Natural killer cell (primary cell): Measurements from ENCODE around the gene NCMAP. TPM values are rescaled to one million over a fixed set of nuclear protein-coding genes. Genes with fewer than 3 reads are reported as not detected.
A peak's percentile ranks its signal among the peaks of the same experiment; 100 is the strongest.
"Not testable (repeated sequence)": the region's sequence is repeated elsewhere in the genome, so short reads cannot be mapped to it uniquely, and the experiment has no call there.

Experiments used
- ATAC-seq, 3 donors: fragments of 150-1000 bp in 2 of 3; fragments of 200-7000 bp in 1 of 3; cut with Tn5 transposase; 1 replicate in 1 of 3; 2 replicates in 2 of 3; pipeline ENCODE4 v1.10.0; 2021; ENCODE audit warnings: mild to moderate bottlenecking in 2 of 3, moderate library complexity in 2 of 3
- DNase-seq, 2 donors: peaks; one replicate each; pipeline versions ENCODE4 v3.0.0 to v3.0.0-alpha.2; 2013 to 2021; ENCODE audit warnings: mixed read lengths in 1 of 2
- H3K27ac ChIP-seq: one replicate; pipeline ENCODE4 v1.5.1; 2013; ENCODE audit warnings: mild to moderate bottlenecking, low read length
- H3K27me3 ChIP-seq: one replicate; pipeline ENCODE4 v1.6.1; 2013; ENCODE audit warnings: low read length; ENCODE audit not compliant: control insufficient read depth, insufficient read depth
- H3K36me3 ChIP-seq: one replicate; pipeline ENCODE4 v1.6.1; 2013; ENCODE audit warnings: low read length; ENCODE audit not compliant: control insufficient read depth, insufficient read depth
- H3K4me1 ChIP-seq: one replicate; pipeline ENCODE4 v1.6.1; 2013; ENCODE audit warnings: low read length; ENCODE audit not compliant: control insufficient read depth, insufficient read depth
- H3K4me3 ChIP-seq: one replicate; pipeline ENCODE4 v1.5.1; 2013; ENCODE audit warnings: low read length
- H3K9me3 ChIP-seq: one replicate; pipeline ENCODE4 v1.6.1; 2013; ENCODE audit warnings: low read length; ENCODE audit not compliant: control insufficient read depth, insufficient read depth
- H3K27ac Mint-ChIP-seq, 2 donors: one replicate each; pipeline ENCODE4 v1.8.0; 2022; ENCODE audit warnings: mild to moderate bottlenecking in 2 of 2, mixed read lengths in 2 of 2, moderate library complexity in 1 of 2
- H3K27me3 Mint-ChIP-seq, 2 donors: one replicate each; pipeline ENCODE4 v1.8.0; 2022; ENCODE audit warnings: low read depth in 2 of 2, mixed read lengths in 2 of 2
- H3K36me3 Mint-ChIP-seq: one replicate; pipeline ENCODE4 v1.8.0; 2022; ENCODE audit warnings: mixed read lengths
- H3K4me1 Mint-ChIP-seq, 2 donors: one replicate each; pipeline ENCODE4 v1.8.0; 2022; ENCODE audit warnings: mixed read lengths in 2 of 2
- H3K4me3 Mint-ChIP-seq: one replicate; pipeline ENCODE4 v1.8.0; 2022; ENCODE audit warnings: mild to moderate bottlenecking, moderate library complexity, mixed read lengths
- H3K9me3 Mint-ChIP-seq, 2 donors: one replicate each; pipeline ENCODE4 v1.8.0; 2022; ENCODE audit warnings: mixed read lengths in 2 of 2
- CTCF ChIP-seq: fragments of 200-600 bp; IDR thresholded peaks from one replicate; pipeline ENCODE4 v1.8.0; 2022; ENCODE audit warnings: antibody characterized with exemption
- WGBS: methylation state at CpG from one replicate; pipeline ENCODE4 v1.1.7; 2013; ENCODE audit warnings: missing lambda C conversion rate; ENCODE audit not compliant: insufficient coverage; 5-methylcytosine and 5-hydroxymethylcytosine counted together
- intact Hi-C: fragments of 100-400 bp; cut with micrococcal nuclease; formaldehyde crosslinking; loops from one replicate; pipeline ENCODE4 v1.14.2; 2022
- total RNA-seq, 4 donors: library from RNA; stranded (reverse); fragments of 120-200 nt in 1 of 4; gene quantifications; one replicate each; pipeline versions ENCODE4 v1.2.3 to v1.2.4, GENCODE V29; 2013 to 2022

NCMAP gene
- total RNA-seq, 3 donors from 2014 or later (not counting 1 experiment from before 2014, with no cell fraction given), result not detected

- Histone ChIP-seq H3K4me3 (no peak overlapping the region), H3K27me3 (no peaks in the 10 kb centered on the region), H3K9me3 (no peaks in the 10 kb centered on the region), H3K36me3 (no peaks in the 10 kb centered on the region), H3K27ac (no peak overlapping the region), H3K4me1 (no peaks in the 10 kb centered on the region)
- ATAC-seq (no peak), DNase-seq (no peak)
- peaks cover 9 to 44% of the 10 kb centered on the region in 2 donors for H3K27me3 Mint-ChIP-seq
- no peak overlapping the region for H3K27ac Mint-ChIP-seq
- WGBS, result 89% methylated on average over 7 of the region's 7 CpGs
- no peaks in the 10 kb centered on the region for H3K9me3 Mint-ChIP-seq
- no peaks in the 10 kb centered on the region for H3K36me3 Mint-ChIP-seq
- no peak overlapping the region for H3K4me3 Mint-ChIP-seq
- intact Hi-C loops, result no loop called here
- TF ChIP-seq CTCF, result no peak
- no peaks in the 10 kb centered on the region for H3K4me1 Mint-ChIP-seq
These were observed 29.8 kb upstream of the NCMAP start for GRCh38 chr1:24526045-24526444.

GRCh38 chr1:24526940-24527542 lies 28.8 kb upstream of the NCMAP start:
- peak in 1 of 2 donors; percentile 74 for DNase-seq
- Histone ChIP-seq H3K4me3 (no peak overlapping the region), H3K9me3 (no peaks in the 10 kb centered on the region), H3K27ac (no peak overlapping the region), H3K27me3 (no peaks in the 10 kb centered on the region), H3K4me1 (no peaks in the 10 kb centered on the region), H3K36me3 (no peaks in the 10 kb centered on the region)
- TF ChIP-seq CTCF, result peak; percentile 54
- Mint-ChIP-seq H3K36me3 (no peaks in the 10 kb centered on the region), H3K27ac (no peak overlapping the region), H3K27me3 (peaks cover 9 to 44% of the 10 kb centered on the region in 2 donors), H3K4me1 (no peaks in the 10 kb centered on the region), H3K4me3 (no peak overlapping the region), H3K9me3 (no peaks in the 10 kb centered on the region)
- ATAC-seq, result peak in 1 of 3 donors; percentile 42
- intact Hi-C loops, result loop anchor here (1.0 kb wide), 1 partner anchor 112 kb away; the partner anchor contains the start of gene NIPAL3
- WGBS, result 80% methylated on average over 7 of the region's 8 CpGs

GRCh38 chr1:24528744-24529143 lies 27.1 kb upstream of the NCMAP start:
- Histone ChIP-seq H3K36me3 (no peaks in the 10 kb centered on the region), H3K4me3 (no peak overlapping the region), H3K4me1 (no peaks in the 10 kb centered on the region), H3K27me3 (no peaks in the 10 kb centered on the region), H3K27ac (no peak overlapping the region), H3K9me3 (no peaks in the 10 kb centered on the region)
- Mint-ChIP-seq H3K4me1 (no peaks in the 10 kb centered on the region), H3K27ac (no peak overlapping the region), H3K27me3 (peaks cover 9 to 38% of the 10 kb centered on the region in 2 donors), H3K9me3 (no peaks in the 10 kb centered on the region), H3K36me3 (no peaks in the 10 kb centered on the region), H3K4me3 (no peak overlapping the region)
- intact Hi-C loops, result no loop called here
- TF ChIP-seq CTCF, result no peak
- no peak for DNase-seq
- no peak for ATAC-seq
- 100% methylated on average over 1 of the region's 2 CpGs for WGBS

GRCh38 chr1:24529292-24529691 lies 26.6 kb upstream of the NCMAP start:
- H3K36me3 ChIP-seq, H3K27ac ChIP-seq, H3K4me1 ChIP-seq, ATAC-seq, H3K27ac Mint-ChIP-seq, DNase-seq, intact Hi-C loops, H3K4me1 Mint-ChIP-seq, H3K36me3 Mint-ChIP-seq, H3K4me3 ChIP-seq, H3K4me3 Mint-ChIP-seq, H3K9me3 Mint-ChIP-seq, H3K27me3 ChIP-seq, H3K9me3 ChIP-seq: not testable (repeated sequence)
- 99% methylated on average over 7 of the region's 7 CpGs for WGBS
- H3K27me3 Mint-ChIP-seq, result peaks cover 11 to 38% of the 10 kb centered on the region in 2 donors
